GM23338 (cell line): Measurements from ENCODE around the gene PHF8. TPM values are rescaled to one million over a fixed set of nuclear protein-coding genes. Genes with fewer than 3 reads are reported as not detected.

Source experiments
- ATAC-seq: fragments of 200-7000 bp; cut with Tn5 transposase; 3 replicates; pipeline ENCODE4 v1.9.1; 2020
- DNase-seq: peaks from one replicate; pipeline ENCODE4 v3.0.0-alpha.2; 2015; ENCODE audit warnings: low spot score
- H2AFZ ChIP-seq: fragments of 200-600 bp; sonication (generic); 2 replicates; pipeline ENCODE4 v1.8.0; 2016; ENCODE audit warnings: antibody characterized with exemption, mild to moderate bottlenecking, moderate library complexity
- H3F3A ChIP-seq: fragments of 200-600 bp; sonication (generic); replicated peaks from 2 replicates; pipeline ENCODE4 v1.8.0; 2017; ENCODE audit warnings: antibody characterized with exemption, mixed run types, low read depth
- H3K27ac ChIP-seq: fragments of 200-600 bp; sonication (generic); 2 replicates; pipeline ENCODE4 v1.6.1; 2016; ENCODE audit warnings: low read depth
- H3K27me3 ChIP-seq: fragments of 200-600 bp; sonication (generic); 2 replicates; pipeline ENCODE4 v1.8.0; 2016; ENCODE audit warnings: mild to moderate bottlenecking, mixed run types, moderate library complexity; ENCODE audit not compliant: insufficient read depth
- H3K36me3 ChIP-seq: fragments of 200-600 bp; sonication (generic); 2 replicates; pipeline ENCODE4 v1.8.0; 2016; ENCODE audit warnings: mild to moderate bottlenecking; ENCODE audit not compliant: insufficient read depth
- H3K4me1 ChIP-seq: fragments of 200-600 bp; sonication (generic); 2 replicates; pipeline ENCODE4 v1.8.0; 2016; ENCODE audit warnings: mild to moderate bottlenecking, moderate library complexity; ENCODE audit not compliant: insufficient read depth
- H3K4me2 ChIP-seq: fragments of 200-600 bp; sonication (generic); 2 replicates; pipeline ENCODE4 v1.7.1; 2017; ENCODE audit warnings: mixed run types
- H3K4me3 ChIP-seq: fragments of 200-600 bp; sonication (generic); 2 replicates; pipeline ENCODE4 v1.6.1; 2016; ENCODE audit warnings: mixed run types
- H3K79me2 ChIP-seq: fragments of 200-600 bp; sonication (generic); replicated peaks from 2 replicates; pipeline ENCODE4 v1.8.0; 2017; ENCODE audit warnings: mild to moderate bottlenecking; ENCODE audit not compliant: insufficient read depth
- H3K9me2 ChIP-seq: fragments of 200-600 bp; sonication (generic); 2 replicates; pipeline ENCODE4 v1.8.0; 2017; ENCODE audit not compliant: insufficient read depth
- H4K20me1 ChIP-seq: fragments of 200-600 bp; sonication (generic); replicated peaks from 2 replicates; pipeline ENCODE4 v1.8.0; 2017; ENCODE audit warnings: mild to moderate bottlenecking; ENCODE audit not compliant: insufficient read depth
- H3K27ac Mint-ChIP-seq: 2 replicates; pipeline ENCODE4 v1.8.0; 2020; ENCODE audit warnings: inconsistent platforms, mild to moderate bottlenecking, moderate library complexity, mixed read lengths
- H3K27me3 Mint-ChIP-seq: 3 replicates; pipeline ENCODE4 v1.8.0; 2022; ENCODE audit warnings: low read depth, mild to moderate bottlenecking, moderate library complexity, mixed read lengths, inconsistent platforms; ENCODE audit not compliant: insufficient read depth, poor library complexity
- H3K36me3 Mint-ChIP-seq: 3 replicates; pipeline ENCODE4 v1.8.0; 2021; ENCODE audit warnings: low read depth, mild to moderate bottlenecking, inconsistent platforms, moderate library complexity, mixed read lengths
- H3K4me1 Mint-ChIP-seq: 3 replicates; pipeline ENCODE4 v1.8.0; 2020; ENCODE audit warnings: mild to moderate bottlenecking, inconsistent platforms, mixed read lengths
- H3K4me3 Mint-ChIP-seq: 3 replicates; pipeline ENCODE4 v1.8.0; 2021; ENCODE audit warnings: moderate library complexity, mild to moderate bottlenecking, inconsistent platforms, mixed read lengths
- H3K9me3 Mint-ChIP-seq: 3 replicates; pipeline ENCODE4 v1.8.0; 2020; ENCODE audit warnings: moderate library complexity, mild to moderate bottlenecking, inconsistent platforms, mixed read lengths
- CREB1 ChIP-seq: fragments of 250-450 bp; sonication (Bioruptor Pico); IDR thresholded peaks from 2 replicates; pipeline ENCODE4 v1.5.0; 2020; ENCODE audit warnings: low read depth, mild to moderate bottlenecking, moderate library complexity
- EZH2 ChIP-seq: fragments of 200-600 bp; sonication (generic); IDR thresholded peaks from one replicate; pipeline ENCODE4 v1.8.0; 2017; ENCODE audit warnings: antibody characterized with exemption, mild to moderate bottlenecking, low read depth; ENCODE audit not compliant: unreplicated experiment
- EZH2phosphoT487 ChIP-seq: fragments of 200-600 bp; sonication (generic); IDR thresholded peaks from one replicate; pipeline ENCODE4 v1.8.1; 2018; ENCODE audit warnings: antibody characterized with exemption; ENCODE audit not compliant: unreplicated experiment
- JUNB ChIP-seq: IDR thresholded peaks from one replicate; pipeline ENCODE4 v1.6.1; 2016; ENCODE audit warnings: antibody characterized with exemption; ENCODE audit not compliant: unreplicated experiment
- NANOG ChIP-seq: IDR thresholded peaks from 2 replicates; pipeline ENCODE4 v1.6.1; 2016; ENCODE audit warnings: antibody characterized with exemption, borderline replicate concordance
- POLR2AphosphoS5 ChIP-seq: IDR thresholded peaks from 2 replicates; pipeline ENCODE4 v1.6.1; 2016; ENCODE audit warnings: antibody characterized with exemption, low read depth
- STAT1 ChIP-seq: IDR thresholded peaks from one replicate; pipeline ENCODE4 v1.6.1; 2016; ENCODE audit warnings: antibody characterized with exemption; ENCODE audit not compliant: unreplicated experiment
- ZNF114 ChIP-seq: fragments of 250-450 bp; sonication (Bioruptor Pico); IDR thresholded peaks from 2 replicates; pipeline ENCODE4 v1.5.0; 2020; ENCODE audit warnings: mild to moderate bottlenecking, moderate library complexity
- ZNF331 ChIP-seq: fragments of 250-450 bp; sonication (Bioruptor Pico); IDR thresholded peaks from 2 replicates; pipeline ENCODE4 v1.5.0; 2020; ENCODE audit warnings: low read depth, mild to moderate bottlenecking, moderate library complexity
- polyA plus RNA-seq: library from polyadenylated mRNA; unstranded; fragments of >200 nt; fragmentation: Nextera tagmentation; extraction: Ambion mirVana; gene quantifications from 2 replicates; pipeline ENCODE4 v1.2.1, GENCODE V29; 2016
- total RNA-seq: library from RNA; depleted of rRNA; stranded (reverse); fragments of >200 nt; shearing (Covaris generic); gene quantifications from 2 replicates; pipeline ENCODE4 v1.2.3, GENCODE V29; 2014
- TF ChIP-seq, protein P1 (sequence below): IDR thresholded peaks from 2 replicates; pipeline ENCODE4 v1.6.1; 2016; ENCODE audit warnings: antibody characterized with exemption
- TF ChIP-seq, protein P2 (sequence below): fragments of 250-450 bp; sonication (Bioruptor Pico); IDR thresholded peaks from 2 replicates; pipeline ENCODE4 v1.5.0; 2020; ENCODE audit warnings: mild to moderate bottlenecking, moderate library complexity
- TF ChIP-seq, protein P3 (sequence below): IDR thresholded peaks from one replicate; pipeline ENCODE4 v1.6.1; 2018; ENCODE audit warnings: antibody characterized with exemption; ENCODE audit not compliant: unreplicated experiment
- TF ChIP-seq, protein P4 (sequence below), 2 experiments: fragments of 200-600 bp in 1 of 2; sonication (generic) in 1 of 2; conservative IDR thresholded peaks; 2 replicates each; pipeline versions ENCODE4 v1.5.1 to v1.6.1; 2016 to 2017; ENCODE audit warnings: antibody characterized with exemption in 2 of 2, low read depth in 2 of 2, mild to moderate bottlenecking in 2 of 2, moderate library complexity in 1 of 2

PHF8 gene
- total and polyA plus RNA-seq, 2 experiments from 2014 or later, result 12.8 to 30.6 TPM

DNA sequence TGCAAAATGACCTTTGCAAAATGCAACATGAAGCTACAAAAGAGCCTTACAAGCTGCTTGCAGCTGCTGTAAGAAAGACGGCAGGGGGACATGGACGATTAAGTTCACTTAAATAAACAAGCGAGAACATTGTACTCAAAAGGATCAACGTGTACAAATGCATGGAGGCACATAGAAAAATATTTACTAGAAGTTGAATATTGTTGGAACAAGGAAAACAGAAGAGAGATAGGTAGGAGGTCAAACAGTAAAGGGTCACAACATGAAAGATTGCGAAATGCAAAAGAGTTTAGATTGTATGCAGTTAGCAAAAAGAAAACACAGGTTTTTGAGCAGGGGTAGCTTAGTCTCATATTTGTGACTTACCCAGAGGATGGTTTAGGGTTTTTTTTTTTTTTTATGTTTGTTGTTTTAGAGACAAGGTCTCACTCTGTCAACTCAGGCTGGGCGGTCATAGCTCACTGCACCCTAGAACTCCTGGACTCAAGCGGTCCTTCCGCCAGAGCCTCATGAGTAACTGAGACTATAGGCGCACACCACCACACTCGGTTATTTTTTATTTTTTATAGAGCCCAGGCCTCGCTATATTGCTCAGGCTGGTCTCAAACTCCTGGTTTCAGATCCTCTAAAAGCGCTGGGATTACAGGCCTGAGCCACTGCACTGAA lies 1.4 kb upstream of the PHF8 start:
- no peaks in the 10 kb centered on the region for H3K9me2 ChIP-seq
- H4K20me1 ChIP-seq, result no peaks in the 10 kb centered on the region
- H3K4me2 ChIP-seq, result peak overlapping the region; percentile 74
- no peaks in the 10 kb centered on the region for H3K27me3 ChIP-seq
- H3K79me2 ChIP-seq, result no peaks in the 10 kb centered on the region
- Mint-ChIP-seq H3K4me1 (peaks cover 30% of the 10 kb centered on the region), H3K4me3 (peak overlapping the region; percentile 97), H3K36me3 (peaks cover 14% of the 10 kb centered on the region), H3K27ac (peak overlapping the region; percentile 98), H3K27me3 (peaks cover 5% of the 10 kb centered on the region), H3K9me3 (no peaks in the 10 kb centered on the region; the same call in 2 of the 3 replicates)
- H3K36me3 ChIP-seq, result no peaks in the 10 kb centered on the region
- H3K4me3 ChIP-seq, result no peak overlapping the region; the same call in 1 of the 2 replicates
- H3K4me1 ChIP-seq, result peaks cover 3% of the 10 kb centered on the region; the same call in 1 of the 2 replicates
- DNase-seq (no peak), ATAC-seq (no peak)
- H3F3A ChIP-seq, result no peaks in the 10 kb centered on the region
- TF ChIP-seq ZNF331 (CRISPR knock-in tag) (no peak), EZH2 (no peak), CREB1 (CRISPR knock-in tag) (no peak), NANOG (no peak), JUNB (no peak), ZNF114 (CRISPR knock-in tag) (no peak), EZH2phosphoT487 (no peak), STAT1 (no peak), POLR2AphosphoS5 (no peak)
- TF ChIP-seq, protein P1, sequence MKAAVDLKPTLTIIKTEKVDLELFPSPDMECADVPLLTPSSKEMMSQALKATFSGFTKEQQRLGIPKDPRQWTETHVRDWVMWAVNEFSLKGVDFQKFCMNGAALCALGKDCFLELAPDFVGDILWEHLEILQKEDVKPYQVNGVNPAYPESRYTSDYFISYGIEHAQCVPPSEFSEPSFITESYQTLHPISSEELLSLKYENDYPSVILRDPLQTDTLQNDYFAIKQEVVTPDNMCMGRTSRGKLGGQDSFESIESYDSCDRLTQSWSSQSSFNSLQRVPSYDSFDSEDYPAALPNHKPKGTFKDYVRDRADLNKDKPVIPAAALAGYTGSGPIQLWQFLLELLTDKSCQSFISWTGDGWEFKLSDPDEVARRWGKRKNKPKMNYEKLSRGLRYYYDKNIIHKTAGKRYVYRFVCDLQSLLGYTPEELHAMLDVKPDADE, result no peak
- TF ChIP-seq, protein P2, sequence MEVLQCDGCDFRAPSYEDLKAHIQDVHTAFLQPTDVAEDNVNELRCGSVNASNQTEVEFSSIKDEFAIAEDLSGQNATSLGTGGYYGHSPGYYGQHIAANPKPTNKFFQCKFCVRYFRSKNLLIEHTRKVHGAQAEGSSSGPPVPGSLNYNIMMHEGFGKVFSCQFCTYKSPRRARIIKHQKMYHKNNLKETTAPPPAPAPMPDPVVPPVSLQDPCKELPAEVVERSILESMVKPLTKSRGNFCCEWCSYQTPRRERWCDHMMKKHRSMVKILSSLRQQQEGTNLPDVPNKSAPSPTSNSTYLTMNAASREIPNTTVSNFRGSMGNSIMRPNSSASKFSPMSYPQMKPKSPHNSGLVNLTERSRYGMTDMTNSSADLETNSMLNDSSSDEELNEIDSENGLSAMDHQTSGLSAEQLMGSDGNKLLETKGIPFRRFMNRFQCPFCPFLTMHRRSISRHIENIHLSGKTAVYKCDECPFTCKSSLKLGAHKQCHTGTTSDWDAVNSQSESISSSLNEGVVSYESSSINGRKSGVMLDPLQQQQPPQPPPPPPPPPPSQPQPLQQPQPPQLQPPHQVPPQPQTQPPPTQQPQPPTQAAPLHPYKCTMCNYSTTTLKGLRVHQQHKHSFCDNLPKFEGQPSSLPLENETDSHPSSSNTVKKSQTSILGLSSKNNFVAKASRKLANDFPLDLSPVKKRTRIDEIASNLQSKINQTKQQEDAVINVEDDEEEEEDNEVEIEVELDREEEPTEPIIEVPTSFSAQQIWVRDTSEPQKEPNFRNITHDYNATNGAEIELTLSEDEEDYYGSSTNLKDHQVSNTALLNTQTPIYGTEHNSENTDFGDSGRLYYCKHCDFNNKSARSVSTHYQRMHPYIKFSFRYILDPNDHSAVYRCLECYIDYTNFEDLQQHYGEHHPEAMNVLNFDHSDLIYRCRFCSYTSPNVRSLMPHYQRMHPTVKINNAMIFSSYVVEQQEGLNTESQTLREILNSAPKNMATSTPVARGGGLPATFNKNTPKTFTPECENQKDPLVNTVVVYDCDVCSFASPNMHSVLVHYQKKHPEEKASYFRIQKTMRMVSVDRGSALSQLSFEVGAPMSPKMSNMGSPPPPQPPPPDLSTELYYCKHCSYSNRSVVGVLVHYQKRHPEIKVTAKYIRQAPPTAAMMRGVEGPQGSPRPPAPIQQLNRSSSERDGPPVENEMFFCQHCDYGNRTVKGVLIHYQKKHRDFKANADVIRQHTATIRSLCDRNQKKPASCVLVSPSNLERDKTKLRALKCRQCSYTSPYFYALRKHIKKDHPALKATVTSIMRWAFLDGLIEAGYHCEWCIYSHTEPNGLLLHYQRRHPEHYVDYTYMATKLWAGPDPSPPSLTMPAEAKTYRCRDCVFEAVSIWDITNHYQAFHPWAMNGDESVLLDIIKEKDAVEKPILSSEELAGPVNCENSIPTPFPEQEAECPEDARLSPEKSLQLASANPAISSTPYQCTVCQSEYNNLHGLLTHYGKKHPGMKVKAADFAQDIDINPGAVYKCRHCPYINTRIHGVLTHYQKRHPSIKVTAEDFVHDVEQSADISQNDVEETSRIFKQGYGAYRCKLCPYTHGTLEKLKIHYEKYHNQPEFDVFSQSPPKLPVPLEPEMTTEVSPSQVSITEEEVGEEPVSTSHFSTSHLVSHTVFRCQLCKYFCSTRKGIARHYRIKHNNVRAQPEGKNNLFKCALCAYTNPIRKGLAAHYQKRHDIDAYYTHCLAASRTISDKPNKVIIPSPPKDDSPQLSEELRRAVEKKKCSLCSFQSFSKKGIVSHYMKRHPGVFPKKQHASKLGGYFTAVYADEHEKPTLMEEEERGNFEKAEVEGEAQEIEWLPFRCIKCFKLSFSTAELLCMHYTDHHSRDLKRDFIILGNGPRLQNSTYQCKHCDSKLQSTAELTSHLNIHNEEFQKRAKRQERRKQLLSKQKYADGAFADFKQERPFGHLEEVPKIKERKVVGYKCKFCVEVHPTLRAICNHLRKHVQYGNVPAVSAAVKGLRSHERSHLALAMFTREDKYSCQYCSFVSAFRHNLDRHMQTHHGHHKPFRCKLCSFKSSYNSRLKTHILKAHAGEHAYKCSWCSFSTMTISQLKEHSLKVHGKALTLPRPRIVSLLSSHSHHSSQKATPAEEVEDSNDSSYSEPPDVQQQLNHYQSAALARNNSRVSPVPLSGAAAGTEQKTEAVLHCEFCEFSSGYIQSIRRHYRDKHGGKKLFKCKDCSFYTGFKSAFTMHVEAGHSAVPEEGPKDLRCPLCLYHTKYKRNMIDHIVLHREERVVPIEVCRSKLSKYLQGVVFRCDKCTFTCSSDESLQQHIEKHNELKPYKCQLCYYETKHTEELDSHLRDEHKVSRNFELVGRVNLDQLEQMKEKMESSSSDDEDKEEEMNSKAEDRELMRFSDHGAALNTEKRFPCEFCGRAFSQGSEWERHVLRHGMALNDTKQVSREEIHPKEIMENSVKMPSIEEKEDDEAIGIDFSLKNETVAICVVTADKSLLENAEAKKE (CRISPR knock-in tag), result no peak
- TF ChIP-seq, protein P3, sequence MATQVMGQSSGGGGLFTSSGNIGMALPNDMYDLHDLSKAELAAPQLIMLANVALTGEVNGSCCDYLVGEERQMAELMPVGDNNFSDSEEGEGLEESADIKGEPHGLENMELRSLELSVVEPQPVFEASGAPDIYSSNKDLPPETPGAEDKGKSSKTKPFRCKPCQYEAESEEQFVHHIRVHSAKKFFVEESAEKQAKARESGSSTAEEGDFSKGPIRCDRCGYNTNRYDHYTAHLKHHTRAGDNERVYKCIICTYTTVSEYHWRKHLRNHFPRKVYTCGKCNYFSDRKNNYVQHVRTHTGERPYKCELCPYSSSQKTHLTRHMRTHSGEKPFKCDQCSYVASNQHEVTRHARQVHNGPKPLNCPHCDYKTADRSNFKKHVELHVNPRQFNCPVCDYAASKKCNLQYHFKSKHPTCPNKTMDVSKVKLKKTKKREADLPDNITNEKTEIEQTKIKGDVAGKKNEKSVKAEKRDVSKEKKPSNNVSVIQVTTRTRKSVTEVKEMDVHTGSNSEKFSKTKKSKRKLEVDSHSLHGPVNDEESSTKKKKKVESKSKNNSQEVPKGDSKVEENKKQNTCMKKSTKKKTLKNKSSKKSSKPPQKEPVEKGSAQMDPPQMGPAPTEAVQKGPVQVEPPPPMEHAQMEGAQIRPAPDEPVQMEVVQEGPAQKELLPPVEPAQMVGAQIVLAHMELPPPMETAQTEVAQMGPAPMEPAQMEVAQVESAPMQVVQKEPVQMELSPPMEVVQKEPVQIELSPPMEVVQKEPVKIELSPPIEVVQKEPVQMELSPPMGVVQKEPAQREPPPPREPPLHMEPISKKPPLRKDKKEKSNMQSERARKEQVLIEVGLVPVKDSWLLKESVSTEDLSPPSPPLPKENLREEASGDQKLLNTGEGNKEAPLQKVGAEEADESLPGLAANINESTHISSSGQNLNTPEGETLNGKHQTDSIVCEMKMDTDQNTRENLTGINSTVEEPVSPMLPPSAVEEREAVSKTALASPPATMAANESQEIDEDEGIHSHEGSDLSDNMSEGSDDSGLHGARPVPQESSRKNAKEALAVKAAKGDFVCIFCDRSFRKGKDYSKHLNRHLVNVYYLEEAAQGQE, result no peak
- TF ChIP-seq, protein P4, sequence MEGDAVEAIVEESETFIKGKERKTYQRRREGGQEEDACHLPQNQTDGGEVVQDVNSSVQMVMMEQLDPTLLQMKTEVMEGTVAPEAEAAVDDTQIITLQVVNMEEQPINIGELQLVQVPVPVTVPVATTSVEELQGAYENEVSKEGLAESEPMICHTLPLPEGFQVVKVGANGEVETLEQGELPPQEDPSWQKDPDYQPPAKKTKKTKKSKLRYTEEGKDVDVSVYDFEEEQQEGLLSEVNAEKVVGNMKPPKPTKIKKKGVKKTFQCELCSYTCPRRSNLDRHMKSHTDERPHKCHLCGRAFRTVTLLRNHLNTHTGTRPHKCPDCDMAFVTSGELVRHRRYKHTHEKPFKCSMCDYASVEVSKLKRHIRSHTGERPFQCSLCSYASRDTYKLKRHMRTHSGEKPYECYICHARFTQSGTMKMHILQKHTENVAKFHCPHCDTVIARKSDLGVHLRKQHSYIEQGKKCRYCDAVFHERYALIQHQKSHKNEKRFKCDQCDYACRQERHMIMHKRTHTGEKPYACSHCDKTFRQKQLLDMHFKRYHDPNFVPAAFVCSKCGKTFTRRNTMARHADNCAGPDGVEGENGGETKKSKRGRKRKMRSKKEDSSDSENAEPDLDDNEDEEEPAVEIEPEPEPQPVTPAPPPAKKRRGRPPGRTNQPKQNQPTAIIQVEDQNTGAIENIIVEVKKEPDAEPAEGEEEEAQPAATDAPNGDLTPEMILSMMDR (conservative IDR thresholded peaks at IDR 0.05; ENCODE audit: low read depth in 2 of 2), result no peak
- H2AFZ ChIP-seq, result peak overlapping the region; percentile 69
- H3K27ac ChIP-seq, result peak overlapping the region; percentile 99
